Common myeloid progenitor, CD34-positive (primary cell): ENCODE data around the gene OR5B12.

Experiments
- CTCF ChIA-PET: fragments of 350-600 bp; sonication (Branson Sonifier 250); formaldehyde crosslinking; loops from one replicate; lab custom pipeline; 2021; ENCODE audit warnings: antibody characterized with exemption; lab: Charles Lee
- POLR2A ChIA-PET: fragments of 350-600 bp; sonication (Branson Sonifier 250); formaldehyde crosslinking; loops from one replicate; lab custom pipeline; 2021; ENCODE audit warnings: antibody characterized with exemption; lab: Charles Lee
- DNase-seq, 3 donors: peaks; one replicate each; pipeline versions ENCODE4 v3.0.0 to v3.0.0-alpha.2; 2013
- H3K27ac ChIP-seq, 2 experiments: 1 replicate in 1 of 2; 2 replicates in 1 of 2; pipeline ENCODE4 v1.7.0; 2013; ENCODE audit warnings: inconsistent platforms in 2 of 2, low read length in 2 of 2, mild to moderate bottlenecking in 2 of 2, low read depth in 1 of 2, moderate library complexity in 1 of 2; ENCODE audit not compliant: severe bottlenecking in 2 of 2, insufficient read depth in 1 of 2, poor library complexity in 1 of 2
- H3K27me3 ChIP-seq, 5 experiments: replicated peaks in 2 of 5; 1 replicate in 3 of 5; 2 replicates in 2 of 5; pipeline versions ENCODE4 v1.6.1 to v1.7.0; 2013; ENCODE audit warnings: low read length in 4 of 5, mild to moderate bottlenecking in 2 of 5, moderate library complexity in 2 of 5, inconsistent platforms in 1 of 5; ENCODE audit not compliant: insufficient read depth in 5 of 5, control insufficient read depth in 4 of 5
- H3K36me3 ChIP-seq, 4 experiments: 1 replicate in 2 of 4; 2 replicates in 2 of 4; pipeline versions ENCODE4 v1.6.1 to v1.7.0; 2013; ENCODE audit warnings: low read length in 3 of 4, control low read depth in 1 of 4, mild to moderate bottlenecking in 1 of 4; ENCODE audit not compliant: control insufficient read depth in 4 of 4, insufficient read depth in 4 of 4
- H3K4me1 ChIP-seq, 4 experiments: 1 replicate in 3 of 4; 2 replicates in 1 of 4; pipeline versions ENCODE4 v1.6.1 to v1.7.1; 2013; ENCODE audit warnings: low read length in 3 of 4, mild to moderate bottlenecking in 3 of 4, control low read depth in 1 of 4, inconsistent platforms in 1 of 4, moderate library complexity in 1 of 4; ENCODE audit not compliant: control insufficient read depth in 4 of 4, insufficient read depth in 4 of 4; ENCODE audit errors: control extremely low read depth in 1 of 4
- H3K4me3 ChIP-seq, 7 experiments: 1 replicate in 4 of 7; 2 replicates in 3 of 7; pipeline versions ENCODE4 v1.5.1 to v1.7.0; 2013; ENCODE audit warnings: mild to moderate bottlenecking in 7 of 7, low read length in 6 of 7, moderate library complexity in 6 of 7, inconsistent platforms in 2 of 7, low read depth in 2 of 7, control low read depth in 1 of 7; ENCODE audit not compliant: insufficient read depth in 4 of 7, control insufficient read depth in 1 of 7; ENCODE audit errors: extremely low read depth in 1 of 7
- H3K9me3 ChIP-seq, 5 experiments: 1 replicate in 4 of 5; 2 replicates in 1 of 5; pipeline versions ENCODE4 v1.6.1 to v1.7.1; 2013; ENCODE audit warnings: low read length in 4 of 5, mild to moderate bottlenecking in 2 of 5, inconsistent platforms in 1 of 5, low read depth in 1 of 5, moderate library complexity in 1 of 5; ENCODE audit not compliant: control insufficient read depth in 4 of 5, insufficient read depth in 2 of 5; ENCODE audit errors: control extremely low read depth in 1 of 5
- WGBS: methylation state at CpG from one replicate; pipeline ENCODE4 v1.1.5; 2013; ENCODE audit not compliant: insufficient coverage; 5-methylcytosine and 5-hydroxymethylcytosine counted together

The OR5B12 gene

DNA sequence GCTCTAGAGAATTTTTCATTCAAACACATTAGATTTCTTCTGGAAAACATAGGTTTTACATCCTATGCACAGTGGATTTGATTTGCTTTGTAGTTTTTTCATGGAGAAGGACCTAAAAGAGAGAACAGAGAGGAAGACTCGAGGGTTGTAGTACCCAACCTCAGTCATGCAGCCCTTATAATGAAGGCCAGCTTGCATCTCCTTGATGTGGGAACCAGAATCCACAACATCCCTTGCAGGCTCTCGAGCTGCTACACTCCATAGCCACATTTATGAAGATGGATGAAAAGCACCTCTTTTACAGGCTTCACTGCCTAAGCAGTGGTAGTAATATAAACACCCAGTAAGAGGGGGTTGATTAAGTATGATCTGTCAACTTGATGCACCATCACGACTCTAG lies 9.5 kb upstream of the OR5B12 start:
- CTCF ChIA-PET: no interaction called here
- POLR2A ChIA-PET: no interaction called here
- WGBS: 100% methylated on average over 1 of the region's 3 CpGs

DNA sequence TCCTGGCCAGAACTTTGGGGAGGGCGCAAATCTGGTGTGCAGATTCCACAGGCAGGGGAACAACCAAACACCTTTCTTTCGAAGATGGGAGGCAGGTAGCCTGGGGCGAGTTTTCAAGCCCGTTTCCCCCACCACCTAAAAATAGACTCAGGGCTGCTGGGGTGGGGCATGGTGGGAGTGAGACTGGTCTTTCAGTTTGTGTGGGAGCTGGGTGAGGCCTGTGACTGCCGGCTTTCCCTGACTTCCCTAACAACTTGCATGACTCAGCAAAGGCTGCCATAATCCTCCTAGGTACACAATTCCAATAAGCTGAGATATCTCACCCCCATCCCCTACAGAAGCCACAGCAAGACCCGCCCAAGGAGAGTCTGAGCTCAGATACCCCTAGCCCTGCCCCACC lies 4.3 kb upstream of the OR5B12 start:
- WGBS: 100% methylated on average over 1 of the region's 6 CpGs
- POLR2A ChIA-PET: no interaction called here
- no peak overlapping the region for H3K27ac ChIP-seq
- no peaks in the 10 kb centered on the region for H3K36me3 ChIP-seq
- H3K4me3 ChIP-seq: no peak overlapping the region
- no peaks in the 10 kb centered on the region for H3K27me3 ChIP-seq
- DNase-seq: no peak
- H3K4me1 ChIP-seq: no peaks in the 10 kb centered on the region
- H3K9me3 ChIP-seq: peaks cover 0 to 18% (median 11%) of the 10 kb centered on the region in 5 experiments
- CTCF ChIA-PET: no interaction called here

More for the DNA sequence above, 9.5 kb upstream of the OR5B12 start:
- H3K4me3 ChIP-seq: no peak overlapping the region
- H3K27ac ChIP-seq: no peak overlapping the region
- DNase-seq: no peak
- H3K9me3 ChIP-seq: peaks cover 0 to 1% (median under 1%) of the 10 kb centered on the region in 5 experiments
- H3K4me1 ChIP-seq: no peaks in the 10 kb centered on the region
- H3K36me3 ChIP-seq: no peaks in the 10 kb centered on the region
- H3K27me3 ChIP-seq: no peaks in the 10 kb centered on the region

DNA sequence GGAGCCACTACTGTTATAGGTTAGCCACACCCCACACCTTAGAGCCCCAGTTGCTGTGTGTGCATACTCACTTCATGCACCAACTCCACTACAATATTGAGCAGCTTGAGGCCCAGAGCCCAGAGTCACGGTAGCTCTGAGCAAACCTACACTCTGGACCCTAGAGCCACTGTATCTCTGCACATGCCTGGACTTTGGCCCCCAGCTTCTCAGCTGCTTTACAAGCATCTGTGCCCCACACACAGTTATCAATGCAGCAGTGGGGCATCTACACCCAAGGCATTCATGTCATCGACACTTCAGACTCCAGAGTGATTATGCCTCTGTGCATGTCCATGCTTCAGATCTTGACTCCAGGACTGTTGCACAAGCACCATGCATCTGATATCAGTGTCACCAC lies 2.3 kb upstream of the OR5B12 start:
- WGBS: 93% methylated on average over 2 of the region's 2 CpGs
- DNase-seq: no peak
- H3K4me3 ChIP-seq: no peak overlapping the region
- H3K36me3 ChIP-seq: no peaks in the 10 kb centered on the region
- ChIA-PET CTCF (no interaction called here), POLR2A (no interaction called here)
- H3K27ac ChIP-seq: no peak overlapping the region
- peaks cover 0 to 18% (median 11%) of the 10 kb centered on the region in 5 experiments for H3K9me3 ChIP-seq
- no peaks in the 10 kb centered on the region for H3K4me1 ChIP-seq
- H3K27me3 ChIP-seq: no peaks in the 10 kb centered on the region

DNA sequence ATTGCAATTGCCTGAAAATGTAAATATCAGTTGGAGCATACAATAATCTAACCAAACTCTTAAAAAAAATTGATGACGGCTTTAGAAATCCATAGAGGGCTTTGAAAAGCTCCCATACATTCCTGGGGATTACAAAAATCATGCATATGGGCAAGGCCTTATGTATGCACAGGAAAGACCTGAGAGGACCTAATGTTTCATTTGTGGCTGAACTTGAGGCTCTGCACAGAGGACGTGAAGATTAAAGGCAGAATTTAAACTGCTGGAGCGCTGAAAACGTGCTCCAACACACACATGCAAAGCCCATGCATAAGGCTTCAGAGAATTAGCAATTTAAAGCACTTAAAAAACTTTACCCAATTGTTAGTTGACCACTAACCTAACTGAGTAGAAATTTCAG lies 3.5 kb downstream of the OR5B12 start:
- Histone ChIP-seq H3K27ac (no peak overlapping the region), H3K4me1 (no peaks in the 10 kb centered on the region), H3K4me3 (no peak overlapping the region), H3K9me3 (peaks cover 0 to 1% (median 0%) of the 10 kb centered on the region in 5 experiments), H3K27me3 (no peaks in the 10 kb centered on the region), H3K36me3 (no peaks in the 10 kb centered on the region)
- ChIA-PET POLR2A (no interaction called here), CTCF (no interaction called here)
- DNase-seq: no peak
- 80% methylated on average over 1 of the region's 4 CpGs for WGBS

DNA sequence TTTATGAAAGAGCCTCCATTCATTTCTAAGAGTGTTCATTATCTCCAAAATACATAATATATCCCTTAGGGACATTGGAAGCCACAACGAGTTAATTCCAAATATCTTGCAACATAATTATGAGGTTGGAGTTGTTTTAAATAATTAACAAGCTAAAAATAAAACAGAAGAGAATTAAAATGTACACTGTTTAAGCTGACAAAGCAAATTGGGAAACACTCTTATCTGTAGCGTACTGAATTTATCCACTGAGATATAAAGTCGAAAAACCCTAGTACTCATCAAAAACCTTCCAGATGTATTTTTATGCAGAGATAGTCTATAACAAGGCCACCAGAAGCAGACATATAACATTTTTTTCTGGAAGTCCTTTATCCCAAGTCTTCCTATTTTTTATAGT lies 7.8 kb downstream of the OR5B12 start:
- POLR2A ChIA-PET: no interaction called here
- H3K4me3 ChIP-seq: no peak overlapping the region
- H3K27me3 ChIP-seq: no peaks in the 10 kb centered on the region
- H3K27ac ChIP-seq: no peak overlapping the region
- no peaks in the 10 kb centered on the region for H3K36me3 ChIP-seq
- H3K4me1 ChIP-seq: no peaks in the 10 kb centered on the region
- WGBS: no CpG with 5 or more reads among the region's 3 CpGs
- CTCF ChIA-PET: no interaction called here
- peaks cover 0 to 1% (median 0%) of the 10 kb centered on the region in 5 experiments for H3K9me3 ChIP-seq
- no peak for DNase-seq

DNA sequence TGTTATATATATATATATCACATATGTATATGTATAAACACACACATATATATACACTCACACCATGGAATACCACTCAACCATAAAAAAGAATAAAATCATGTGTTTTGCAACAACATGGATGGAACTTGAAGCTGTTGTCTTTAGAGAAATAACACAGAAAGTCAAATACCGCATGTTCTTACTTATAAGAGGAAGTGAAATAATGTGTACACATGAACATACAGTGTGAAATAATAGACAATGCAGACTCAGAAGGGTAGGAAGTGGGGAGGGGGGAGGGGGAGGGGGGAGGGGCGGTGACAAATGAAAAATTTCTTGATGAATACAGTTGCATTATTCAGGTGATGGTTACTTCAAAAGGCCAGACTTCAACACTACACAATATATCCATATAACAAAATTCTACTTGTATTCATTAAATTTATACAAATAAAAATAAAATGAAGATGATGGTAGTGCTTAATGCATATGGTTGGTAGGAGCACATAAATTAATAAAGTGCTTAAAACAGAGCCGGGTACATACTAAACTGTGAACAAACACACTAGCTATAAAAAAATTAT lies 8.3 kb downstream of the OR5B12 start:
- Histone ChIP-seq H3K27me3 (no peaks in the 10 kb centered on the region), H3K4me3 (no peak overlapping the region), H3K36me3 (no peaks in the 10 kb centered on the region), H3K4me1 (no peaks in the 10 kb centered on the region), H3K9me3 (peaks cover 0 to 1% (median 0%) of the 10 kb centered on the region in 5 experiments), H3K27ac (no peak overlapping the region)
- ChIA-PET POLR2A (no interaction called here), CTCF (no interaction called here)
- WGBS: no CpG with 5 or more reads among the region's 3 CpGs
- DNase-seq: no peak

DNA sequence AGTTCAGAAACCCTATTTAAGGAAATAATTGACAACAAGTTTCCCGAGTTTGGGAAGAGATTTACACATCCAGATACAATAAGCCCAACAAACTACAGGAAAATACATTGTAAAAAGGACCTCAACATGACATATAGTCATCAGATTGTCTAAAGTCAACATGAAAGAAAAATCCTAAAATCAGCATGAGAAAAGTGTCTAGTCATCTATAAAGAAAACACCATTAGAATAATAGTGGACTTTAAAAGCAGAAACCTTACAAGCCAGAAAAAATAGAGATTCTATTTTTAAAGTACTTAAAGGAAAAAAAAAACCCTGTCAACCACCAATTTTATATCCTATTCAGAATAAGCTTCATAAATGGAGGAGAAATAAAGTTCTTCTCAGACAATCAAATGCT lies 12.8 kb downstream of the OR5B12 start:
- H3K27ac ChIP-seq: no peak overlapping the region
- CTCF ChIA-PET: no interaction called here
- no peaks in the 10 kb centered on the region for H3K36me3 ChIP-seq
- no peak for DNase-seq
- H3K4me3 ChIP-seq: no peak overlapping the region
- POLR2A ChIA-PET: no interaction called here
- H3K4me1 ChIP-seq: no peaks in the 10 kb centered on the region
- WGBS: no CpG with 5 or more reads among the region's 1 CpG
- H3K27me3 ChIP-seq: no peaks in the 10 kb centered on the region
- peaks cover 0 to 7% (median 1%) of the 10 kb centered on the region in 5 experiments for H3K9me3 ChIP-seq
